SH-SY5Y (cell line): ENCODE results near the gene EPB41L3.

ENCODE experiments used
- GATA2 ChIP-seq: IDR thresholded peaks from 2 replicates; pipeline ENCODE4 v1.6.1; 2011; ENCODE audit warnings: mild to moderate bottlenecking, low read depth, low read length
- GATA3 ChIP-seq: IDR thresholded peaks from 2 replicates; pipeline ENCODE4 v1.6.1; 2011; ENCODE audit warnings: low read depth, mild to moderate bottlenecking, low read length, moderate library complexity

DNA sequence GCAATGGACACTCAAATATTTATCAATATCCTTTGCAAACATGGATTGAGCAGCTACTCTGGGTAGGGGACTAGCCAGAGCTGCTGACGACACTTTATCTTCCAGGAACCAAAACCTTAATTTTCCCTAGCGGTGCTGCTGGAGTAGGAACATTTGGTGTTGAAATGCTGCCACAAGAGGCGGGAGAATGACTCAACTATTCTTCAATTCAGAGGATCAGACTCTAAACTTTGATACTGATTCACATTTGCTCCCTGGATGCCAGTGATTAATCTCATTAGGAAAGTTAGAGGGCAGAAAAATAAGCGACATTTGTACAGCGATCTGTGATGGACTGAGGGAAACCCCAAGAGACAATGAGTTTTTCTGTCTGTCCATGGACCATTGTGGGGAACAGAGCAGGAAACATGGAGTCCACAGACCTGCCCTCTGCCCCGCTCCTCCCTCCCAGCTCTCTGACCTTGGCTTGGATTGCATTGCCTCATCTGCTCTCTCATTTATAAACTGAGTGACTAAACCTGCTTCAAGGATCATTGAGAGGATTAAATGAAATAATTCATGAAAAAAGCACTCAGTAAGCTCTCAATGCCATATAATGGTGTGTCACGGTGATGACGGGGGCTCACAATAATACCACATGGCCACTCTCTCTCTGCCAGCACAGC, 12.6 kb upstream of the EPB41L3 start:
- TF ChIP-seq GATA2 (no peak), GATA3 (no peak)
